Trophoblast cell (in vitro differentiated cells and primary cell): ENCODE data around the gene SLC45A2.
"Not testable (repeated sequence)": the region's sequence is repeated elsewhere in the genome, so short reads cannot be mapped to it uniquely, and the experiment has no call there.

Experiments used
- DNase-seq, 2 donors: peaks; one replicate each; pipeline ENCODE4 v3.0.0-alpha.2; 2016
- H2AFZ ChIP-seq: 2 replicates; pipeline ENCODE4 v1.6.1; 2013; ENCODE audit warnings: low read length, moderate library complexity, mild to moderate bottlenecking; ENCODE audit not compliant: insufficient read depth, poor library complexity
- H2AK5ac ChIP-seq: 2 replicates; pipeline ENCODE4 v1.6.1; 2013; ENCODE audit warnings: mild to moderate bottlenecking, low read length
- H2BK120ac ChIP-seq: 2 replicates; pipeline ENCODE4 v1.6.1; 2013; ENCODE audit warnings: low read length, mild to moderate bottlenecking, moderate library complexity; ENCODE audit not compliant: insufficient read depth, poor library complexity
- H2BK12ac ChIP-seq: 2 replicates; pipeline ENCODE4 v1.6.1; 2013; ENCODE audit warnings: mild to moderate bottlenecking, low read length, moderate library complexity
- H2BK5ac ChIP-seq: 2 replicates; pipeline ENCODE4 v1.6.1; 2013; ENCODE audit warnings: low read length, low read depth, moderate library complexity, mild to moderate bottlenecking; ENCODE audit not compliant: poor library complexity
- H3K14ac ChIP-seq: 2 replicates; pipeline ENCODE4 v1.6.1; 2013; ENCODE audit warnings: mild to moderate bottlenecking, low read length
- H3K18ac ChIP-seq: 2 replicates; pipeline ENCODE4 v1.6.1; 2013; ENCODE audit warnings: mild to moderate bottlenecking, low read length
- H3K23ac ChIP-seq: 2 replicates; pipeline ENCODE4 v1.6.1; 2013; ENCODE audit warnings: low read length
- H3K27ac ChIP-seq: 2 replicates; pipeline ENCODE4 v1.5.1; 2013; ENCODE audit warnings: low read depth, mild to moderate bottlenecking, inconsistent platforms, low read length, moderate library complexity
- H3K27me3 ChIP-seq: 2 replicates; pipeline ENCODE4 v1.6.1; 2013; ENCODE audit warnings: inconsistent platforms, mild to moderate bottlenecking, low read length, moderate library complexity; ENCODE audit not compliant: insufficient read depth
- H3K36me3 ChIP-seq, 2 experiments: 1 replicate in 1 of 2; 2 replicates in 1 of 2; pipeline ENCODE4 v1.6.1; 2013; ENCODE audit warnings: low read length in 2 of 2, mild to moderate bottlenecking in 2 of 2, moderate library complexity in 1 of 2; ENCODE audit not compliant: insufficient read depth in 2 of 2, control insufficient read depth in 1 of 2
- H3K4ac ChIP-seq: 2 replicates; pipeline ENCODE4 v1.6.1; 2013; ENCODE audit warnings: low read depth, mild to moderate bottlenecking, low read length, moderate library complexity
- H3K4me1 ChIP-seq, 2 experiments: 1 replicate in 1 of 2; 2 replicates in 1 of 2; pipeline ENCODE4 v1.6.1; 2013; ENCODE audit warnings: low read length in 2 of 2, mild to moderate bottlenecking in 2 of 2, moderate library complexity in 1 of 2; ENCODE audit not compliant: insufficient read depth in 2 of 2, control insufficient read depth in 1 of 2
- H3K4me2 ChIP-seq: 2 replicates; pipeline ENCODE4 v1.6.1; 2013; ENCODE audit warnings: inconsistent platforms, mild to moderate bottlenecking, low read length, moderate library complexity
- H3K4me3 ChIP-seq: 2 replicates; pipeline ENCODE4 v1.5.1; 2013; ENCODE audit warnings: mild to moderate bottlenecking, low read depth, low read length, inconsistent platforms
- H3K79me1 ChIP-seq: one replicate; pipeline ENCODE4 v1.6.1; 2013; ENCODE audit warnings: low read length
- H3K79me2 ChIP-seq: 2 replicates; pipeline ENCODE4 v1.6.1; 2013; ENCODE audit warnings: low read length, mild to moderate bottlenecking; ENCODE audit not compliant: control insufficient read depth, insufficient read depth, poor library complexity
- H3K9ac ChIP-seq: 2 replicates; pipeline ENCODE4 v1.6.1; 2013; ENCODE audit warnings: mild to moderate bottlenecking, low read length
- H3K9me3 ChIP-seq: 2 replicates; pipeline ENCODE4 v1.6.1; 2013; ENCODE audit warnings: low read depth, mild to moderate bottlenecking, control low read depth, inconsistent platforms, low read length; ENCODE audit not compliant: insufficient read depth
- H4K12ac ChIP-seq: 2 replicates; pipeline ENCODE4 v1.6.1; 2013; ENCODE audit warnings: low read depth, mild to moderate bottlenecking, low read length, moderate library complexity
- H4K8ac ChIP-seq: 2 replicates; pipeline ENCODE4 v1.6.1; 2013; ENCODE audit warnings: low read depth, mild to moderate bottlenecking, low read length, moderate library complexity
- H4K91ac ChIP-seq: one replicate; pipeline ENCODE4 v1.6.1; 2013; ENCODE audit warnings: low read depth, mild to moderate bottlenecking, low read length, moderate library complexity
- WGBS: extraction: QIAGEN DNeasy Blood & Tissue Kit; methylation state at CpG from one replicate; pipeline ENCODE4 v1.1.7; 2013; ENCODE audit warnings: missing lambda C conversion rate; ENCODE audit not compliant: insufficient read length, insufficient coverage; ENCODE audit errors: extremely low coverage; 5-methylcytosine and 5-hydroxymethylcytosine counted together

Gene SLC45A2

DNA sequence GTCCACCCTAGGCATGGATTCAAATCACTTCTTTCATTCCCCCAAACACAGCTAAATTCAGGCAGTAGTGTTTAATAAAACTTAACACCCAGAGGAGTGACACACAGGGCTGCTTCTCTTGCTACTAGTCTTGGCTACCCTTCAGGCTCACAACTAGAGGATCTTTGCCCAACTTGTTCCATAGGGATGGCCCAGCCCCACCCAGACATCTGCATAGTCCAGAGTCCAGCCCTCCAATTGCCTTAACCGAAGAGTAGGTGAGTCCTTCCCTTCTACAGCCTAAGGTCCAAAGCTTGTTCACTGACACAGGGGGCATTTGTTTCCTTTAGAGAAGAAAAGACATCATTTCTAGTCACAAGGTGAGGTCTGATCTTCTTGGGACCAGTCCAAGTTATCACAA lies 63.5 kb downstream of the SLC45A2 start:
- Histone ChIP-seq H3K23ac (no peak overlapping the region), H3K18ac (no peak overlapping the region), H3K27me3 (peaks cover 2% of the 10 kb centered on the region), H4K12ac (no peak overlapping the region), H3K4ac (no peak overlapping the region), H3K4me1 (peaks cover 0 to 4% of the 10 kb centered on the region in 2 experiments), H2AFZ (no peak overlapping the region), H3K27ac (no peak overlapping the region), H2BK12ac (no peak overlapping the region), H4K8ac (no peak overlapping the region), H4K91ac (no peak overlapping the region), H3K9me3 (no peaks in the 10 kb centered on the region), H3K79me1 (no peaks in the 10 kb centered on the region), H3K79me2 (no peaks in the 10 kb centered on the region), H3K9ac (no peak overlapping the region), H3K4me3 (no peak overlapping the region), H2BK5ac (no peak overlapping the region), H2BK120ac (no peak overlapping the region), H3K14ac (no peak overlapping the region), H3K36me3 (no peaks in the 10 kb centered on the region), H3K4me2 (no peak overlapping the region), H2AK5ac (no peak overlapping the region)
- WGBS, result no CpG with 5 or more reads among the region's 1 CpG
- DNase-seq, result no peak

DNA sequence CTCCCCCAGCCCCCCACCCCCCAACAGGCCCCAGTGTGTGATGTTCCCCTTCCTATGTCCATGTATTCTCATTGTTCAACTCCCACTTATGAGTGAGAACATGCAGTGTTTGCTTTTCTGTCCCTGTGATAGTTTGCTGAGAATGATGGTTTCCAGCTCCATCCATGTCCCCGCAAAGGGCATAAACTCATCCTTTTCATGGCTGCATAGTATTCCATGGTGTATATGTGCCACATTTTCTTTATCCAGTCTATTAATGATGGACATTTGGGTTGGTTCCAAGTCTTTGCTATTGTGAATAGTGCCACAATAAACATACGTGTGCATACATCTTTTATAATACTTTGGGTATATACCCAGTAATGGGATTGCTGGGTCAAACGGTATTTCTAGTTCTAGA lies 69.6 kb downstream of the SLC45A2 start:
- H2AFZ ChIP-seq, H3K18ac ChIP-seq, H3K27me3 ChIP-seq, H2BK120ac ChIP-seq, H3K79me1 ChIP-seq, H3K27ac ChIP-seq, H2BK5ac ChIP-seq, H3K4me2 ChIP-seq, H3K14ac ChIP-seq, H3K9me3 ChIP-seq, H3K23ac ChIP-seq, H3K4me1 ChIP-seq, H3K36me3 ChIP-seq, H4K91ac ChIP-seq, H2AK5ac ChIP-seq, H3K4me3 ChIP-seq, DNase-seq, H2BK12ac ChIP-seq, H3K9ac ChIP-seq, H3K79me2 ChIP-seq, H3K4ac ChIP-seq, H4K8ac ChIP-seq, H4K12ac ChIP-seq: not testable (repeated sequence)
- no CpG with 5 or more reads among the region's 3 CpGs for WGBS

DNA sequence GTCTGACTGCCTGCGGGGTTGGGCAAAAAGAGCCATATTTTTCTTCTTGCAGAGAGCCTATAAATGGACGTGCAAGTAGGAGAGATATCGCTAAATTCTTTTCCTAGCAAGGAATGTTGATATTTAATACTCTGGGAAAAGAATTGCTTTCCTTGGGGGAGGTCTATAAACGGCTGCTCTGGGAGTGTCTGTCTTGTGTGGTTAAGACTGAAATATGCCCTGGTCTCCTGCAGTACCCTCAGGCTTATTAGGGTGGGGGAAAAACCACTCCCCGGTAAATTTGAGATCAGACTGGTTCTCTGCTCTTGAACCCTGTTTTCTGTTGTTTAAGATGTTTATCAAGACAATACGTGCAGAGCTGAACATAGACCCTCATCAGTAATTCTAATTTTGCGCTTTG lies 78.2 kb downstream of the SLC45A2 start:
- H3K14ac ChIP-seq, H3K23ac ChIP-seq, H3K4me1 ChIP-seq, H3K36me3 ChIP-seq, H4K12ac ChIP-seq, H3K18ac ChIP-seq, H3K4me2 ChIP-seq, H2AK5ac ChIP-seq, H3K9ac ChIP-seq, H2AFZ ChIP-seq, H3K9me3 ChIP-seq, DNase-seq, H3K4me3 ChIP-seq, H4K8ac ChIP-seq, H2BK5ac ChIP-seq, H3K27ac ChIP-seq, H2BK12ac ChIP-seq, H3K4ac ChIP-seq, H3K79me2 ChIP-seq, H4K91ac ChIP-seq, H2BK120ac ChIP-seq, H3K79me1 ChIP-seq, H3K27me3 ChIP-seq: not testable (repeated sequence)
- no CpG with 5 or more reads among the region's 7 CpGs for WGBS

DNA sequence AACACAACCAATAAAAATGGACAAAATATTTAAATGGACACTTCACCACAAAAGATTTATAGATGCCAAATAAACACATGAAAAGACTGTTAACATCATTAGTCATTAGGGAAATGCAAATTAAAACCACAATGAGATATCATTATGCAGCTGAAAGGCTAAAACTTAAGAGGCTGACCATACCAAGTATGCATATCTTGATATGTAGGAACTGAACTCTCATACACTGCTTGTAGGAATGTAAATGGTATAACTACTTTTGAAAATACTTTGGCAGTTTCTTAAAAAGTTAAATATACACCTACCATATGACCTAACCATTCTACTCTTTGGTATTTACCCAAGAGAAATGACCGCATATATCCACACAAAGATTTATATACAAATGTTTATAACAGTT lies 79.1 kb downstream of the SLC45A2 start:
- H3K27ac ChIP-seq, result no peak overlapping the region
- no peak overlapping the region for H3K4me2 ChIP-seq
- WGBS, result no CpG with 5 or more reads among the region's 1 CpG
- no peak overlapping the region for H3K14ac ChIP-seq
- H3K27me3 ChIP-seq, result no peaks in the 10 kb centered on the region
- no peaks in the 10 kb centered on the region for H3K79me1 ChIP-seq
- no peaks in the 10 kb centered on the region for H3K79me2 ChIP-seq
- no peak overlapping the region for H2BK120ac ChIP-seq
- no peak overlapping the region for H4K12ac ChIP-seq
- H3K23ac ChIP-seq, result no peak overlapping the region
- no peak for DNase-seq
- H3K9ac ChIP-seq, result no peak overlapping the region
- no peak overlapping the region for H3K4ac ChIP-seq
- no peak overlapping the region for H2BK12ac ChIP-seq
- no peaks in the 10 kb centered on the region for H3K36me3 ChIP-seq
- no peak overlapping the region for H3K4me3 ChIP-seq
- H3K4me1 ChIP-seq, result no peaks in the 10 kb centered on the region
- H2AFZ ChIP-seq, result no peak overlapping the region
- no peak overlapping the region for H3K18ac ChIP-seq
- H2AK5ac ChIP-seq, result no peak overlapping the region
- no peak overlapping the region for H2BK5ac ChIP-seq
- H4K8ac ChIP-seq, result no peak overlapping the region
- no peak overlapping the region for H4K91ac ChIP-seq
- H3K9me3 ChIP-seq, result peaks cover 1% of the 10 kb centered on the region
